NCI-H1417 treated with DMSO at 0.1 percent for 48 hours (cell line): ENCODE measurements around the gene CDCA4.
"Not testable (repeated sequence)": the region's sequence is repeated elsewhere in the genome, so short reads cannot be mapped to it uniquely, and the experiment has no call there.

Experiments used
- DNase-seq: peaks from one replicate; lab custom pipeline; 2025; lab: John Stamatoyannopoulos, UW

The CDCA4 gene

GRCh38 chr14:105033412-105033900 is 12.6 kb upstream of the CDCA4 start:
- not testable (repeated sequence) for DNase-seq

- DNase-seq, result not testable (repeated sequence)
These were observed 11.6 kb upstream of the CDCA4 start for GRCh38 chr14:105032451-105032901.

- DNase-seq, result no peak
These were observed 10.0 kb upstream of the CDCA4 start for GRCh38 chr14:105030836-105031396.

- DNase-seq, result no peak
These were observed 9.3 kb upstream of the CDCA4 start for GRCh38 chr14:105030194-105030593.

GRCh38 chr14:105029402-105029801 is 8.5 kb upstream of the CDCA4 start:
- no peak for DNase-seq

- no peak for DNase-seq
These were observed 7.5 kb upstream of the CDCA4 start for GRCh38 chr14:105028251-105028927.

GRCh38 chr14:105027718-105028117 is 6.8 kb upstream of the CDCA4 start:
- DNase-seq, result not testable (repeated sequence)

GRCh38 chr14:105026802-105027563 is 6.1 kb upstream of the CDCA4 start:
- DNase-seq, result no peak

- DNase-seq, result no peak
These were observed 5.3 kb upstream of the CDCA4 start for GRCh38 chr14:105026033-105026785.

- no peak for DNase-seq
These were observed 4.5 kb upstream of the CDCA4 start for GRCh38 chr14:105025429-105025828.

- DNase-seq, result no peak
These were observed 3.1 kb upstream of the CDCA4 start for GRCh38 chr14:105023791-105024480.

GRCh38 chr14:105023144-105023543 is 2.3 kb upstream of the CDCA4 start:
- DNase-seq, result no peak

- DNase-seq, result no peak
These were observed 1.4 kb upstream of the CDCA4 start for GRCh38 chr14:105022276-105022670.

GRCh38 chr14:105021656-105022275 is 883 bp upstream of the CDCA4 start:
- peak; percentile 32 for DNase-seq

- DNase-seq, result no peak
These were observed 745 bp downstream of the CDCA4 start for GRCh38 chr14:105019861-105020814.

GRCh38 chr14:105018414-105018813 is 2.5 kb downstream of the CDCA4 start:
- no peak for DNase-seq

GRCh38 chr14:105015905-105016304 is 5.0 kb downstream of the CDCA4 start:
- DNase-seq, result no peak

GRCh38 chr14:105015242-105015641 is 5.6 kb downstream of the CDCA4 start:
- no peak for DNase-seq

GRCh38 chr14:105014631-105015030 is 6.3 kb downstream of the CDCA4 start:
- DNase-seq, result no peak

- DNase-seq, result no peak
These were observed 6.9 kb downstream of the CDCA4 start for GRCh38 chr14:105014032-105014431.
